NCI-H2171 treated with DMSO at 0.1 percent for 48 hours (cell line): ENCODE data around the gene STK11.

Source experiments
- DNase-seq: peaks from one replicate; lab custom pipeline; 2025; lab: John Stamatoyannopoulos, UW

Gene STK11

DNA sequence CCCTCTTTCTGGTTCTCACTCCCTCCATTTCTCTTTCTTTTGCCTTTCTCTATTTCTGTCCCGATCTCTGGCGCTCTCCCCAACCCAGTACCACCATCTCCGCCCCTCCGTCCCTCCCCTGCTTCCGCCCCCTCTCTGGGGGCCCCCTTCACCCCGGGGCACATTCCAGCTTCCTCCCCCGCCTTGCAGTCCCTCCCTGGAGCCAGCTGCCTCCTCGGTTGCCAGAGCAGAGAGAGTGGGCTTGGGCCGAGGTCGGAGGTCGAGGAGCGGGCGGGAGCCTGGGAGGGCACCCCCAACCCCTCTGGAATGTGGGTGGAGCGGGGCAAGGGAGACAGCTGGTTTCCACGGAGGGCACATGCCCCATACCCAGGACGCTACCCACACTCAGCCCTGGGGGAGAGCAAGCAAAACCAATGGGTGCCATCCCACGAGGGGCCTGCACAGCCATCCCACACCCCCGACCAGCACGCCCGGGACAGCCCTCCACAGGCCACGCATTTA lies 57.1 kb downstream of the STK11 start:
- DNase-seq = no peak

- no peak for DNase-seq
These were observed 57.6 kb downstream of the STK11 start for GRCh38 chr19:1263188-1263587.

- DNase-seq = no peak
These were observed 59.4 kb downstream of the STK11 start for GRCh38 chr19:1264801-1265614.

DNA sequence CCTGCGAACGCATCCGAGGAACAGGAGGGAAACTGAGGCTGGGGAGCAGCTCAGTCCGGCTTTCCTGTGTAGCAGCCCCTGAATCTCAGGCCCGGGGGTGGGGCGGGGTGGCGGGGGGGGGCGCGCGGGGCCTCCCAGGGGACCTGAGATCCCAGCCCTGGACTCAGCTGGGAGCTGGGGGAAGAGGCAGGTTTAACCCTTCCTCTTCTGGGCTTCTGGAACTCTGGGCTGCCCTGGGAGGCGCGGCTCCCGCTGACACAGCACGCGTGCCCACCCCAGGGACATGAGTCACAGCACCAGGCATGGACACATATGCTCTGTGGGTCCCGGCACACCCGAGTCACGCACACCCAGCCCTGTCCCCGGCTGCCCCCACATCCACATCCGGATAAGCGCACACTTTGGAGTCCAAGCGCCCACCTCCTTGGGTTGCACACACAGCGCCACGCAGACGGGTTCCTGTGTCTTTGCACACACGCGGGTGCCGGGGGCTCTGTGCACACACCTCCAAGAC lies 60.1 kb downstream of the STK11 start:
- peak; percentile 36 for DNase-seq

- DNase-seq = peak; percentile 57
These were observed 60.7 kb downstream of the STK11 start for GRCh38 chr19:1266129-1266915.

DNA sequence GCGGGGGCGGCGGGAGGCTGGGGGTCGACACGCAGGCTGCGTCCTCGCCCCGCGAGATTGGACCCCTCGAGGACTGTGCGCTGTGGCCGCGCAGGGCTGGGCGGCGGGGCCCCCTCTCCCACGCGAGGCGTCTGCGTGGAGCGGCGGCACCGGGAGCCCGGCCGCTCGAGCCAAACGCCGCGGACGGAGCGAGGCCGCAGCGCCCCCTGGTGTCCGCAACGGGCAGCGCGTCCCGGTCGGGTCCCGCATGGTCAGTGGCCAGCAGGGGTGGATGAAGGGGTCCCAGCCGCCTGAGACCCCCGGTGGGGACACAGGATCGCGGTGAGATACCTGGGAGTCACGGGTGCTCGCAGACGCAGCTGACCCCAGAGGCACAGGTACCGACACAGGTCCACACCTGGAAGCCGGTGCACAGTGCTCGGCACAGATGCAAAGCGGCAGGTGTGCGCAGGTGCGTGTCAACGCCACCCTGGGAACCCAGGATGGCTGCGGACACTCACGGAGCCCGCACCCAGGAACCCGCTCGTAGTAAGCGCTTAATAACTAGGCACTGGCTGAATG lies 61.4 kb downstream of the STK11 start:
- DNase-seq = peak; percentile 37

DNA sequence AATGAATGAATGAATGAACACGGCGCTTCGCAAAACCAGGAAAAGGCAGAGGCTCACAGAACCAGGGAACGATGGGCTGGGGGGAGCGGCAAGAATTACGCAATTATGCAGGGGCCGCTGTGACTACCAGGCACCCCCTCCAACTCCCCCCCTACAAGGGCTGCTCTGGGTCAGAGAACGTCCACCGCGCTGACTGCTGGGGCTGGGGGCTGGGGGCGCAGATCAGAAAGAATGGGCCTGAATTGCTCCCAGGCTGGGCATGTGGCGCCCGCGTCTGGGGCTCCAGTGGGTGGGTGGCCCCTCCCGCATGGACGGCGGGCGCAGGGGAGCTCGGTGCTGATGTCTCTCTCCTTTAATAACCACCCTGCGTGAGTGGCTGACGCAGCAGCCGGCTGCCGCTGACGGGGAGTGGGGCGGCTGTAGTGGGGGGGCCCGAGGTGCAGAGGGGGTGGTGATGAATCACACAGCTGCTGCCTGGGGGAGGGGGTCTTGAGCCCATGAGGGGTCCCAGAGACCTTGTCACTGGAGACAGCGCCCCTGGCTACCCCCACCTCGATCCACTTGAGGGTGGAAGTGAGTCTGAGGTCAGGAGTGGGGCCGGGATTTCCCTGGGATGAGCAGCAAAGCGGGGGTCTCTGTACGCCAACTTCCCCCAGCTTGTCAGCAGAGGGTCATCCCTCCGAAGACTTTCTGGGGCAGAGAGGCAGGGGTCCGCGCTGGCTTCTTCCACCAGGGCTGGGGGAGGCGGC lies 62.1 kb downstream of the STK11 start:
- no peak for DNase-seq

GRCh38 chr19:1268226-1269064 lies 62.9 kb downstream of the STK11 start:
- no peak for DNase-seq

DNA sequence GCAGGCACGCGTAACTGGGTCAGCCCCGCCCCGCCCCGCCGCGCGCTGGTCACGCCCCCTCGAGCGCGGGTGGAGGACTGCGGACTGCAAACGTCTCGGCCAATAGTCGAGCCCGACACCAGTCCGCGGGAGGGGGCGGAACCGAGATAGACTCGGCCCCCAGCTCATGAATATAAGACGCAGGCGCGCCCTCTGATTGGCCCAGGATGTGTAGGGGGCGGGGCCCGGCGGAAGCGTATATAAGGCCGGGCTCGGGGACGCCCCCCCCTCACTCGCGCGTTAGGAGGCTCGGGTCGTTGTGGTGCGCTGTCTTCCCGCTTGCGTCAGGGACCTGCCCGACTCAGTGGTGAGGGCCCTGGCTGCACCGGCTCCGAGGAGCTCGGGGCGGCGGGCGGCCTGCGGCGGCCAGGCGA lies 63.5 kb downstream of the STK11 start, which contains the start of gene CIRBP:
Gene CIRBP, plus strand, starts transcription at position 268 of the 413 bp plus-strand sequence. CDS start 1,602 bp downstream, outside the sequence.
- DNase-seq = peak; percentile 97

- peak; percentile 81 for DNase-seq
These were observed 64.1 kb downstream of the STK11 start for GRCh38 chr19:1269478-1270212.

- DNase-seq = no peak
These were observed 64.8 kb downstream of the STK11 start for GRCh38 chr19:1270213-1270853.

DNA sequence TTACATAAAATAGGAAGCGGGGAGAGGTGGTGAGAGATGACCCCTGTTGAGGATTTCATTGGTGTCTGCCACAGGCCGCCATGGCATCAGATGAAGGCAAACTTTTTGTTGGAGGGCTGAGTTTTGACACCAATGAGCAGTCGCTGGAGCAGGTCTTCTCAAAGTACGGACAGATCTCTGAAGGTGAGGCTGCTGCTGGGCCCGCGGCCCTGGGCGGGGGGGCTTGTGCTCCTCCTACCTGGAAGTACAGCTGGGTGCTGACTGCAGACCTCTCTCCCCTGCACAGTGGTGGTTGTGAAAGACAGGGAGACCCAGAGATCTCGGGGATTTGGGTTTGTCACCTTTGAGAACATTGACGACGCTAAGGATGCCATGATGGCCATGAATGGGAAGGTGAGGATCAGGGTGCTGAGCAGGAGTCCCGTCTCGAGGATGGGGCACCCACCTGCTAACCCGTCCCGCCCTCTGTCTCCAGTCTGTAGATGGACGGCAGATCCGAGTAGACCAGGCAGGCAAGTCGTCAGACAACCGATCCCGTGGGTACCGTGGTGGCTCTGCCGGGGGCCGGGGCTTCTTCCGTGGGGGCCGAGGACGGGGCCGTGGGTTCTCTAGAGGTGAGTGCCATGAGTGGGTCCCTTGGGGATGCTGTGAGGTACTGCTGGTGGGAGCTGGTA lies 65.4 kb downstream of the STK11 start:
- DNase-seq = no peak

GRCh38 chr19:1271528-1272422 lies 66.2 kb downstream of the STK11 start:
- no peak for DNase-seq

GRCh38 chr19:1272423-1273262 lies 67.1 kb downstream of the STK11 start:
- no peak for DNase-seq

GRCh38 chr19:1273263-1274041 lies 67.9 kb downstream of the STK11 start:
- DNase-seq = no peak
